ENCODE results near the gene GARIN5A.

Gene GARIN5A

GRCh38 chr19:50433201-50434180 is 43.2 kb downstream of the GARIN5A start:
- DNase-seq (ENCODE audit: low read depth): no peak

- DNase-seq (ENCODE audit: low read depth): no peak
These were observed 44.2 kb downstream of the GARIN5A start, which contains the start of gene MYBPC2 for GRCh38 chr19:50432221-50433028. TSS of gene MYBPC2 (plus strand) at chr19:50432892. CDS start at chr19:50432954, 62 bp downstream.

GRCh38 chr19:50431343-50432220 is 45.1 kb downstream of the GARIN5A start:
- DNase-seq (ENCODE audit: low read depth): peak; percentile 81

GRCh38 chr19:50430888-50431342 is 45.7 kb downstream of the GARIN5A start:
- no peak for DNase-seq (ENCODE audit: low read depth)

GRCh38 chr19:50428772-50429463 is 47.7 kb downstream of the GARIN5A start:
- no peak for DNase-seq (ENCODE audit: low read depth)

GRCh38 chr19:50427997-50428425 is 48.6 kb downstream of the GARIN5A start:
- DNase-seq (ENCODE audit: low read depth): no peak

- no peak for DNase-seq (ENCODE audit: low read depth)
These were observed 49.2 kb downstream of the GARIN5A start for GRCh38 chr19:50427318-50427925.

GRCh38 chr19:50425581-50425980 is 51.1 kb downstream of the GARIN5A start:
- DNase-seq (ENCODE audit: low read depth): no peak

GRCh38 chr19:50423279-50424113 is 53.2 kb downstream of the GARIN5A start:
- no peak for DNase-seq (ENCODE audit: low read depth)

- DNase-seq (ENCODE audit: low read depth): no peak
These were observed 54.0 kb downstream of the GARIN5A start for GRCh38 chr19:50422397-50423278.

GRCh38 chr19:50420808-50421207 is 55.8 kb downstream of the GARIN5A start:
- DNase-seq (ENCODE audit: low read depth): no peak

- DNase-seq (ENCODE audit: low read depth): no peak
These were observed 56.5 kb downstream of the GARIN5A start for GRCh38 chr19:50420127-50420526.

- no peak for DNase-seq (ENCODE audit: low read depth)
These were observed 57.0 kb downstream of the GARIN5A start for GRCh38 chr19:50419580-50420035.

GRCh38 chr19:50419022-50419579 is 57.5 kb downstream of the GARIN5A start:
- no peak for DNase-seq (ENCODE audit: low read depth)

GRCh38 chr19:50418176-50419021 is 58.2 kb downstream of the GARIN5A start, which contains the start of gene SPIB:
TSS of gene SPIB (plus strand) at chr19:50418938. CDS start at chr19:50418963, 25 bp downstream.
- no peak for DNase-seq (ENCODE audit: low read depth)

GRCh38 chr19:50417111-50418081 is 59.3 kb downstream of the GARIN5A start:
- DNase-seq (ENCODE audit: low read depth): no peak
